Measurements from ENCODE around the gene SPIB. TPM values are rescaled to one million over a fixed set of nuclear protein-coding genes. Genes with fewer than 3 reads are reported as not detected.

SPIB gene
- total and polyA plus RNA-seq, 12 donors = 0.10 to 0.42 (median 0.20) TPM; not detected in 9

- Histone ChIP-seq H3K4me1 (peaks cover 0 to 14% (median 0%) of the 10 kb centered on the region in 9 donors), H3K36me3 (peaks cover 0 to 27% (median 0%) of the 10 kb centered on the region in 9 donors), H3K27me3 (peaks cover 2 to 17% (median 14%) of the 10 kb centered on the region in 7 donors), H3K4me3 (no peak overlapping the region), H3K9me3 (peaks cover 0 to 6% (median 0%) of the 10 kb centered on the region in 11 donors), H3K27ac (no peak overlapping the region)
- no peak for DNase-seq
- ATAC-seq = no peak
- TF ChIP-seq, protein P1, sequence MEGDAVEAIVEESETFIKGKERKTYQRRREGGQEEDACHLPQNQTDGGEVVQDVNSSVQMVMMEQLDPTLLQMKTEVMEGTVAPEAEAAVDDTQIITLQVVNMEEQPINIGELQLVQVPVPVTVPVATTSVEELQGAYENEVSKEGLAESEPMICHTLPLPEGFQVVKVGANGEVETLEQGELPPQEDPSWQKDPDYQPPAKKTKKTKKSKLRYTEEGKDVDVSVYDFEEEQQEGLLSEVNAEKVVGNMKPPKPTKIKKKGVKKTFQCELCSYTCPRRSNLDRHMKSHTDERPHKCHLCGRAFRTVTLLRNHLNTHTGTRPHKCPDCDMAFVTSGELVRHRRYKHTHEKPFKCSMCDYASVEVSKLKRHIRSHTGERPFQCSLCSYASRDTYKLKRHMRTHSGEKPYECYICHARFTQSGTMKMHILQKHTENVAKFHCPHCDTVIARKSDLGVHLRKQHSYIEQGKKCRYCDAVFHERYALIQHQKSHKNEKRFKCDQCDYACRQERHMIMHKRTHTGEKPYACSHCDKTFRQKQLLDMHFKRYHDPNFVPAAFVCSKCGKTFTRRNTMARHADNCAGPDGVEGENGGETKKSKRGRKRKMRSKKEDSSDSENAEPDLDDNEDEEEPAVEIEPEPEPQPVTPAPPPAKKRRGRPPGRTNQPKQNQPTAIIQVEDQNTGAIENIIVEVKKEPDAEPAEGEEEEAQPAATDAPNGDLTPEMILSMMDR (IDR thresholded peaks at IDR 0.05) = no peak
- intact Hi-C loops (cut with DNase I) = loop anchor here in 3 of 10 donors (5.0 kb wide), 2 partner anchors 41 to 46 kb away; partner anchors contain the start of gene NAPSA (in 2 of the 3)
- 95 to 96% methylated on average over 21 of the region's 21 CpGs for WGBS, 2 donors
Observed at GRCh38 chr19:50413531-50413930, 5.2 kb upstream of the SPIB start.

GRCh38 chr19:50414864-50415660 lies 3.7 kb upstream of the SPIB start:
- Histone ChIP-seq H3K27me3 (peaks cover 8 to 32% (median 29%) of the 10 kb centered on the region in 7 donors), H3K4me1 (peaks cover 0 to 20% (median 0%) of the 10 kb centered on the region in 9 donors), H3K27ac (peak overlapping the region in 1 of 10 donors; percentile 40), H3K4me3 (peak overlapping the region in 1 of 10 donors; percentile 20), H3K36me3 (peaks cover 0 to 12% (median 0%) of the 10 kb centered on the region in 9 donors), H3K9me3 (peaks cover 0 to 6% (median 0%) of the 10 kb centered on the region in 11 donors)
- intact Hi-C loops (cut with DNase I) = loop anchor here in 9 of 10 donors (2.0 to 5.0 kb wide), 4 partner anchors 43 to 58 kb away; partner anchors contain the start of gene NAPSA (in 3 of the 9)
- 54 to 55% methylated on average over 36 to 37 of the region's 37 CpGs for WGBS, 2 donors
- peak; percentile 59 to 80 for DNase-seq
- ATAC-seq = peak; percentile 75 to 90 (median 81)
- TF ChIP-seq, protein P1 (IDR thresholded peaks at IDR 0.05) = peak; percentile 63 to 95 (median 89)

DNA sequence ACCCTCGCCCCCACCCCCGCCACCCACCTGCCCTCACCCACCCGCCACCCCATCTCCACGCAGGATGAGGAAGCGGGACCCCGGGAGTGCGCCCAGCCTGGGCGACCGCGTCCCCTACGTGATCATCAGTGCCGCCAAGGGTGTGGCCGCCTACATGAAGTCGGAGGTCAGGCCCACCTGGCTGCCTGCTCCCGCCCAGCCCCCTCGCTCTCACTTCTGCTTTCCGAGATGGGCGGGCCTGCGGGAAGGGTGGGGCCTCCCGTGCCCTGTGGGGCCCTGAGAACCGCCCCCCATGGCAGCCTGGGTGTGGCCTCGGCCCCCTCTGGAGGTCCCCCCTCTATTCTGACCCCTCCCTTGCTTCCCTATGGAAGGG lies 3.1 kb upstream of the SPIB start:
- DNase-seq = peak in 1 of 2 donors; percentile 36
- 86% methylated on average over 18 to 22 of the region's 22 CpGs for WGBS, 2 donors
- intact Hi-C loops (cut with DNase I) = loop anchor here in 7 of 10 donors (2.0 to 5.0 kb wide), 3 partner anchors 47 to 58 kb away; partner anchors contain the start of gene NAPSA (in 1 of the 7)
- Histone ChIP-seq H3K36me3 (peaks cover 0 to 7% (median 0%) of the 10 kb centered on the region in 9 donors), H3K4me1 (peaks cover 0 to 20% (median 0%) of the 10 kb centered on the region in 9 donors), H3K9me3 (peaks cover 0 to 6% (median 0%) of the 10 kb centered on the region in 11 donors), H3K27me3 (peaks cover 8 to 38% (median 35%) of the 10 kb centered on the region in 7 donors), H3K4me3 (peak overlapping the region in 1 of 10 donors; percentile 20), H3K27ac (peak overlapping the region in 1 of 10 donors; percentile 40)
- peak in 6 of 8 donors; percentile 6 to 30 (median 22) for ATAC-seq
- TF ChIP-seq, protein P1 (IDR thresholded peaks at IDR 0.05) = no peak
